ENCODE results near the gene NAGA.

NAGA gene

GRCh38 chr22:42010778-42011177 is 59.8 kb downstream of the NAGA start:
- no peak for TF ChIP-seq CTCF (IDR thresholded peaks at IDR 0.05; ENCODE audit: insufficient read depth, low read length, poor library complexity, severe bottlenecking)
- no peaks in the 10 kb centered on the region for H3K36me3 ChIP-seq (ENCODE audit: low read length)
- no peaks in the 10 kb centered on the region for H3K9me2 ChIP-seq (replicated peaks; ENCODE audit: insufficient read depth, low read length)
- no peak overlapping the region for H3K4me3 ChIP-seq (ENCODE audit: insufficient read depth, low read length, poor library complexity, severe bottlenecking)
- H4K20me1 ChIP-seq (ENCODE audit: low read depth, low read length), result no peaks in the 10 kb centered on the region
- H2AFZ ChIP-seq (ENCODE audit: low read depth, low read length, severe bottlenecking), result no peak overlapping the region
- H3K9me3 ChIP-seq (ENCODE audit: insufficient read depth, low read length), result peaks cover 16% of the 10 kb centered on the region; the same call in 1 of the 2 replicates
- H3K27ac ChIP-seq (ENCODE audit: low read depth, low read length), result no peak overlapping the region
- no peaks in the 10 kb centered on the region for H3K27me3 ChIP-seq (ENCODE audit: low read length)
- no peaks in the 10 kb centered on the region for H3F3A ChIP-seq (ENCODE audit: insufficient read depth)
- H3K9ac ChIP-seq (ENCODE audit: low read length), result no peak overlapping the region
- H3K79me2 ChIP-seq (ENCODE audit: insufficient read depth, low read length), result no peaks in the 10 kb centered on the region
- no peak overlapping the region for H3K4me2 ChIP-seq (ENCODE audit: low read depth, low read length, poor library complexity, severe bottlenecking)
